ENCODE measurements around the gene NEK3.
"Not testable (repeated sequence)": the region's sequence is repeated elsewhere in the genome, so short reads cannot be mapped to it uniquely, and the experiment has no call there.

The NEK3 gene

GRCh38 chr13:52169839-52170238 lies 10.4 kb upstream of the NEK3 start:
- no peak for DNase-seq (ENCODE audit: low read depth in 2 of 2)

- DNase-seq (ENCODE audit: low read depth in 2 of 2) = no peak
Observed at GRCh38 chr13:52165411-52165810, 6.0 kb upstream of the NEK3 start.

- DNase-seq (ENCODE audit: low read depth in 2 of 2) = no peak
Observed at GRCh38 chr13:52164989-52165388, 5.6 kb upstream of the NEK3 start.

- DNase-seq (ENCODE audit: low read depth in 2 of 2) = not testable (repeated sequence)
Observed at GRCh38 chr13:52163878-52164277, 4.5 kb upstream of the NEK3 start.

GRCh38 chr13:52162279-52163101 lies 3.1 kb upstream of the NEK3 start:
- no peak for DNase-seq (ENCODE audit: low read depth in 2 of 2)

GRCh38 chr13:52161181-52161646 lies 1.8 kb upstream of the NEK3 start:
- no peak for DNase-seq (ENCODE audit: low read depth in 2 of 2)

GRCh38 chr13:52160506-52160905 lies 1.1 kb upstream of the NEK3 start:
- no peak for DNase-seq (ENCODE audit: low read depth in 2 of 2)

GRCh38 chr13:52160053-52160452 lies 656 bp upstream of the NEK3 start:
- DNase-seq (ENCODE audit: low read depth in 2 of 2) = no peak

GRCh38 chr13:52158629-52159158 lies 703 bp downstream of the NEK3 start:
- DNase-seq (ENCODE audit: low read depth in 2 of 2) = no peak

GRCh38 chr13:52156724-52157261 lies 2.6 kb downstream of the NEK3 start:
- DNase-seq (ENCODE audit: low read depth in 2 of 2) = no peak

GRCh38 chr13:52155177-52155576 lies 4.2 kb downstream of the NEK3 start:
- no peak for DNase-seq (ENCODE audit: low read depth in 2 of 2)

GRCh38 chr13:52147225-52147624 lies 12.2 kb downstream of the NEK3 start:
- DNase-seq (ENCODE audit: low read depth in 2 of 2) = no peak

GRCh38 chr13:52141299-52141698 lies 18.1 kb downstream of the NEK3 start:
- DNase-seq (ENCODE audit: low read depth in 2 of 2) = no peak

- no peak for DNase-seq (ENCODE audit: low read depth in 2 of 2)
Observed at GRCh38 chr13:52137489-52137888, 21.9 kb downstream of the NEK3 start.

- no peak for DNase-seq (ENCODE audit: low read depth in 2 of 2)
Observed at GRCh38 chr13:52136763-52137162, 22.6 kb downstream of the NEK3 start.

- DNase-seq (ENCODE audit: low read depth in 2 of 2) = no peak
Observed at GRCh38 chr13:52130641-52131040, 28.8 kb downstream of the NEK3 start.

- peak; percentile 0 to 3 for DNase-seq (ENCODE audit: low read depth in 2 of 2)
Observed at GRCh38 chr13:52128714-52129700, 30.4 kb downstream of the NEK3 start, which contains the start of gene NEK5. Gene NEK5, minus strand, starts transcription at chr13:52129073. Its CDS starts 1,591 bp downstream, at chr13:52127482.

- DNase-seq (ENCODE audit: low read depth in 2 of 2) = peak in 1 of 2 donors; percentile 15
Observed at GRCh38 chr13:52127783-52128702, 31.4 kb downstream of the NEK3 start.

GRCh38 chr13:52127378-52127777 lies 32.0 kb downstream of the NEK3 start:
- no peak for DNase-seq (ENCODE audit: low read depth in 2 of 2)

- no peak for DNase-seq (ENCODE audit: low read depth in 2 of 2)
Observed at GRCh38 chr13:52125547-52125946, 33.9 kb downstream of the NEK3 start.

GRCh38 chr13:52118595-52118994 lies 40.8 kb downstream of the NEK3 start:
- DNase-seq (ENCODE audit: low read depth in 2 of 2) = no peak
